A549 (cell line): Measurements from ENCODE around the gene ETV1.

Experiments
- CTCF ChIP-seq: fragments of >200 bp; sonication (Bioruptor Twin); formaldehyde crosslinking; IDR thresholded peaks from 3 replicates; pipeline ENCODE4 v1.5.1; 2016
- ELK1 ChIP-seq: fragments of 150-350 bp; IDR thresholded peaks from 2 replicates; pipeline ENCODE4 v1.6.1; 2014; ENCODE audit warnings: low read depth, mild to moderate bottlenecking, low read length
- HDAC2 ChIP-seq: fragments of 200-600 bp; sonication (generic); IDR thresholded peaks from 2 replicates; pipeline ENCODE4 v1.6.1; 2016
- HES2 ChIP-seq: fragments of >200 bp; sonication (Bioruptor Twin); formaldehyde crosslinking; IDR thresholded peaks from 2 replicates; pipeline ENCODE4 v1.6.1; 2016
- JUN ChIP-seq, 2 experiments: fragments of >200 bp; sonication (Bioruptor Twin); formaldehyde crosslinking; IDR thresholded peaks; 2 replicates in 1 of 2; 3 replicates in 1 of 2; pipeline ENCODE4 v1.6.1; 2016 to 2017
- MYC ChIP-seq: IDR thresholded peaks from 2 replicates; pipeline ENCODE4 v1.6.1; 2012; ENCODE audit warnings: mild to moderate bottlenecking, inconsistent platforms, low read length, improper control_type of control experiment, borderline replicate concordance
- PHF8 ChIP-seq: fragments of 200-600 bp; sonication (generic); IDR thresholded peaks from 2 replicates; pipeline ENCODE4 v1.6.1; 2016; ENCODE audit warnings: low read depth, mild to moderate bottlenecking, antibody characterized with exemption, moderate library complexity, borderline replicate concordance
- POLR2A ChIP-seq: IDR thresholded peaks from 2 replicates; pipeline ENCODE4 v1.6.1; 2012; ENCODE audit warnings: mild to moderate bottlenecking, low read length
- REST ChIP-seq: fragments of 200-600 bp; sonication (generic); IDR thresholded peaks from 2 replicates; pipeline ENCODE4 v1.6.1; 2016; ENCODE audit warnings: antibody characterized with exemption, mild to moderate bottlenecking, moderate library complexity
- SREBF2 ChIP-seq: fragments of 450-650 bp; IDR thresholded peaks from 2 replicates; pipeline ENCODE4 v1.6.1; 2014; ENCODE audit warnings: mild to moderate bottlenecking, moderate library complexity

GRCh38 chr7:13908667-13909397 lies 80.6 kb downstream of the ETV1 start:
- TF ChIP-seq REST (no peak), HES2 (no peak), SREBF2 (no peak), JUN (IDR thresholded peaks at IDR 0.05) (no peak), ELK1 (no peak), CTCF (no peak), MYC (no peak), PHF8 (no peak), POLR2A (no peak), HDAC2 (no peak)
